Testis (tissue), 2 donors: Measurements from ENCODE around the gene INSM1.

ENCODE experiments used
- POLR2A ChIP-seq: fragments of 450-650 bp; IDR thresholded peaks from one replicate; pipeline ENCODE4 v1.6.1; 2017; ENCODE audit warnings: antibody characterized with exemption, mild to moderate bottlenecking, moderate library complexity
- TF ChIP-seq, protein P1 (sequence below), 3 experiments: fragments of 450-650 bp in 2 of 3; fragments of 200-600 bp in 1 of 3; sonication (generic) in 1 of 3; IDR thresholded peaks; one replicate each; pipeline ENCODE4 v1.5.1; 2016 to 2019; ENCODE audit warnings: antibody characterized with exemption in 3 of 3, mild to moderate bottlenecking in 2 of 3, moderate library complexity in 1 of 3

DNA sequence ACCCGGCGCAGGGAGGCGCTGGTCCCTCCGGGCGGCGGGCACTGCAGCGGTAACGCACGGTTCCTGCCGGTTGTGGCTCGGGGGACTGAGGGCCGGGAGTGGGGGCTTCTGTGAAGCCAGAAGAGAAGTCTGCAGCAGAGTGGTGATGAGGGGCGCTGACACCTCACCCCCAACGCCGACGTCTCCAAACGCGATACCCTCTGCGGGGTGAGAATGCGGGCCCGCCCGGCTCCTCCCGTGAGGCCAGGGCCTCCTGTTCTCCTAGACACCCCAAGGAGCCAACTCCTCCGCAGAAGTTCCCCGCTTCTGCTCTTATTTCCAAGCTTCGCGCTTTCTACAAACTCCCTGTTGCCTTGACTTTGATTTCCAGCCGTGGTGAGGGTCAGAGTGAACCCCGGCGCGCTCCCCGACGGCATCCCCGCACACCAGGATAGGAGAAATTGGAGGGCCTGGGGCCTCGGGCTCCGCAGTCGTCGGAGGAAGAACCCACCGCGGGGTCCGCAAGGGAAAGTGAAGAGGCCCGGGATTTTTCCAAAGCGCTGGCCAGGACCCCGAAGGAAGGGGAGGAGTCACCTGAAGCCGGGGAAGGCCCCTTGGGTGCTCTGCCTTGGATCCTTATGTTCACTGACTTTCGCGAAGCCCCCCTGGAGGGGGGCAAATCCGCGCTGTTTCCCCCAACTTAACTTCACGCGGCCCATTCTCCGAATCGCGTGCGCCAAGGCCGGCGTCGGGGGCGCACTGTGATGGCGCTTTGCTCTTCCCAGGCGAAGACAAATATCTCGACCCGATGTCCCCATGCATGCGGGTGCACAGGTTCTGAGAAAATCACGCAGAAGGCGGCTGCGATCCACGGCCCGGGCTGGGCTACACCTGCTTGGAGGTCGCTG, 3.1 kb upstream of the INSM1 start:
- TF ChIP-seq, protein P1, sequence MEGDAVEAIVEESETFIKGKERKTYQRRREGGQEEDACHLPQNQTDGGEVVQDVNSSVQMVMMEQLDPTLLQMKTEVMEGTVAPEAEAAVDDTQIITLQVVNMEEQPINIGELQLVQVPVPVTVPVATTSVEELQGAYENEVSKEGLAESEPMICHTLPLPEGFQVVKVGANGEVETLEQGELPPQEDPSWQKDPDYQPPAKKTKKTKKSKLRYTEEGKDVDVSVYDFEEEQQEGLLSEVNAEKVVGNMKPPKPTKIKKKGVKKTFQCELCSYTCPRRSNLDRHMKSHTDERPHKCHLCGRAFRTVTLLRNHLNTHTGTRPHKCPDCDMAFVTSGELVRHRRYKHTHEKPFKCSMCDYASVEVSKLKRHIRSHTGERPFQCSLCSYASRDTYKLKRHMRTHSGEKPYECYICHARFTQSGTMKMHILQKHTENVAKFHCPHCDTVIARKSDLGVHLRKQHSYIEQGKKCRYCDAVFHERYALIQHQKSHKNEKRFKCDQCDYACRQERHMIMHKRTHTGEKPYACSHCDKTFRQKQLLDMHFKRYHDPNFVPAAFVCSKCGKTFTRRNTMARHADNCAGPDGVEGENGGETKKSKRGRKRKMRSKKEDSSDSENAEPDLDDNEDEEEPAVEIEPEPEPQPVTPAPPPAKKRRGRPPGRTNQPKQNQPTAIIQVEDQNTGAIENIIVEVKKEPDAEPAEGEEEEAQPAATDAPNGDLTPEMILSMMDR (IDR thresholded peaks at IDR 0.05), result no peak
- no peak for TF ChIP-seq POLR2A
